SK-N-SH (cell line): ENCODE measurements around the gene PLBD2. TPM values are rescaled to one million over a fixed set of nuclear protein-coding genes. Genes with fewer than 3 reads are reported as not detected.

Experiments used
- CTCF ChIA-PET: fragments of 300-600, 350-600 bp; formaldehyde crosslinking; extraction: SDS; loops from one replicate; lab custom pipeline; 2021; lab: Yijun Ruan, JAX
- POLR2A ChIA-PET: fragments of 350-600 bp; sonication (Branson Sonifier 250); formaldehyde crosslinking; extraction: SDS; loops from one replicate; lab custom pipeline; 2020; ENCODE audit warnings: antibody characterized with exemption, inconsistent platforms; lab: Yijun Ruan, JAX
- DNase-seq: peaks from one replicate; pipeline ENCODE4 v3.0.0; 2012
- H2AFZ ChIP-seq: fragments of 200-600 bp; sonication (generic); 2 replicates; pipeline ENCODE4 v1.8.1; 2016; ENCODE audit warnings: antibody characterized with exemption, mild to moderate bottlenecking, low read depth
- H3F3A ChIP-seq: fragments of 200-600 bp; sonication (generic); replicated peaks from 2 replicates; pipeline ENCODE3; 2016; ENCODE audit warnings: antibody characterized with exemption, mild to moderate bottlenecking; ENCODE audit not compliant: insufficient read depth
- H3K27ac ChIP-seq, 2 experiments: fragments of 200-500 bp in 1 of 2; fragments of 200-600 bp in 1 of 2; sonication (Bioruptor generic) in 1 of 2; sonication (generic), shearing (Covaris generic) in 1 of 2; 2 replicates each; pipeline versions ENCODE4 v1.5.1 to v1.6.1; 2014 to 2016; ENCODE audit warnings: low read depth in 2 of 2, inconsistent platforms in 1 of 2, low read length in 1 of 2, mild to moderate bottlenecking in 1 of 2, mixed read lengths in 1 of 2
- H3K27me3 ChIP-seq: fragments of 200-600 bp; sonication (generic), shearing (Covaris generic); 2 replicates; pipeline ENCODE4 v1.6.1; 2016; ENCODE audit warnings: mixed run types; ENCODE audit not compliant: insufficient read depth
- H3K36me3 ChIP-seq, 2 experiments: fragments of 200-500 bp in 1 of 2; fragments of 200-600 bp in 1 of 2; sonication (Bioruptor generic) in 1 of 2; sonication (generic) in 1 of 2; replicated peaks in 1 of 2; 2 replicates each; pipeline versions ENCODE3 to v1.5.1; 2014 to 2016; ENCODE audit warnings: low read length in 1 of 2, mild to moderate bottlenecking in 1 of 2; ENCODE audit not compliant: insufficient read depth in 2 of 2, control insufficient read depth in 1 of 2
- H3K4me1 ChIP-seq, 2 experiments: fragments of 200-500 bp in 1 of 2; fragments of 200-600 bp in 1 of 2; sonication (Bioruptor generic) in 1 of 2; sonication (generic), shearing (Covaris generic) in 1 of 2; 2 replicates each; pipeline versions ENCODE4 v1.5.1 to v1.6.1; 2014 to 2016; ENCODE audit warnings: low read depth in 1 of 2, low read length in 1 of 2, mixed run types in 1 of 2; ENCODE audit not compliant: insufficient read depth in 2 of 2, control insufficient read depth in 1 of 2
- H3K4me2 ChIP-seq: fragments of 200-600 bp; sonication (generic), shearing (Covaris generic); 2 replicates; pipeline ENCODE4 v1.6.1; 2017; ENCODE audit warnings: mixed run types
- H3K4me3 ChIP-seq, 2 experiments: fragments of 200-500 bp in 1 of 2; fragments of 200-600 bp in 1 of 2; sonication (Bioruptor generic) in 1 of 2; sonication (generic), shearing (Covaris generic) in 1 of 2; 2 replicates each; pipeline versions ENCODE4 v1.5.1 to v1.8.1; 2014 to 2016; ENCODE audit warnings: low read depth in 2 of 2, inconsistent platforms in 1 of 2, low read length in 1 of 2, mild to moderate bottlenecking in 1 of 2, mixed read lengths in 1 of 2, moderate library complexity in 1 of 2
- H3K79me2 ChIP-seq: fragments of 200-600 bp; sonication (generic); 2 replicates; pipeline ENCODE4 v1.8.1; 2017; ENCODE audit warnings: mild to moderate bottlenecking; ENCODE audit not compliant: insufficient read depth
- H3K9ac ChIP-seq: fragments of 200-600 bp; sonication (generic); 2 replicates; pipeline ENCODE4 v1.6.1; 2017; ENCODE audit warnings: mixed run types
- H3K9me2 ChIP-seq: fragments of 200-600 bp; sonication (generic); 2 replicates; pipeline ENCODE4 v1.6.1; 2017; ENCODE audit warnings: mixed run types
- H3K9me3 ChIP-seq: fragments of 200-600 bp; sonication (generic); 2 replicates; pipeline ENCODE4 v1.6.1; 2017; ENCODE audit warnings: mixed run types, mild to moderate bottlenecking, moderate library complexity
- H4K20me1 ChIP-seq: fragments of 200-600 bp; sonication (generic); 2 replicates; pipeline ENCODE4 v1.6.1; 2017; ENCODE audit warnings: mild to moderate bottlenecking, mixed run types; ENCODE audit not compliant: insufficient read depth
- ELF1 ChIP-seq: IDR thresholded peaks from 2 replicates; pipeline ENCODE4 v1.4.0; 2012
- FOSL2 ChIP-seq: IDR thresholded peaks from 2 replicates; pipeline ENCODE4 v1.4.0; 2012; ENCODE audit warnings: low read depth, mild to moderate bottlenecking, moderate library complexity, borderline replicate concordance
- MAX ChIP-seq: IDR thresholded peaks from 2 replicates; pipeline ENCODE4 v1.4.0; 2012; ENCODE audit warnings: low read depth
- NFIC ChIP-seq: IDR thresholded peaks from 2 replicates; pipeline ENCODE4 v1.4.0; 2012; ENCODE audit warnings: borderline replicate concordance
- NRF1 ChIP-seq: IDR thresholded peaks from 2 replicates; pipeline ENCODE4 v1.6.1; 2012; ENCODE audit warnings: low read depth, mild to moderate bottlenecking, low read length
- PBX3 ChIP-seq: IDR thresholded peaks from 2 replicates; pipeline ENCODE4; 2012
- POLR2AphosphoS5 ChIP-seq: IDR thresholded peaks from 2 replicates; pipeline ENCODE4 v1.6.1; 2012; ENCODE audit warnings: low read depth, low read length
- RAD21 ChIP-seq: IDR thresholded peaks from 2 replicates; pipeline ENCODE4 v1.6.1; 2012; ENCODE audit warnings: mild to moderate bottlenecking, low read length
- RCOR1 ChIP-seq: fragments of 150-350 bp; IDR thresholded peaks from 2 replicates; pipeline ENCODE4 v1.6.1; 2017; ENCODE audit warnings: antibody characterized with exemption, low read length
- REST ChIP-seq: IDR thresholded peaks from 2 replicates; pipeline ENCODE4 v1.6.1; 2012; ENCODE audit warnings: mild to moderate bottlenecking, low read depth, low read length, moderate library complexity
- RXRA ChIP-seq: IDR thresholded peaks from 2 replicates; pipeline ENCODE4 v1.4.0; 2012; ENCODE audit warnings: low read depth, mild to moderate bottlenecking, borderline replicate concordance
- SIN3A ChIP-seq: IDR thresholded peaks from 2 replicates; pipeline ENCODE4 v1.6.1; 2012; ENCODE audit warnings: low read depth, mild to moderate bottlenecking, low read length, moderate library complexity, borderline replicate concordance
- SMC3 ChIP-seq: IDR thresholded peaks from 2 replicates; pipeline ENCODE4 v1.6.1; 2012; ENCODE audit warnings: low read depth, low read length, improper control_type of control experiment
- USF1 ChIP-seq: IDR thresholded peaks from 2 replicates; pipeline ENCODE4 v1.4.0; 2012; ENCODE audit warnings: low read depth, borderline replicate concordance
- USF2 ChIP-seq: fragments of 150-350 bp; IDR thresholded peaks from 2 replicates; pipeline ENCODE4 v1.6.1; 2017; ENCODE audit warnings: antibody characterized with exemption, low read length, low read depth, borderline replicate concordance
- ZBTB33 ChIP-seq: IDR thresholded peaks from 2 replicates; pipeline ENCODE4 v1.4.0; 2012; ENCODE audit warnings: low read depth, borderline replicate concordance
- WGBS: methylation state at CpG from one replicate; pipeline ENCODE4 v1.1.6; 2017; ENCODE audit warnings: low lambda C conversion rate; 5-methylcytosine and 5-hydroxymethylcytosine counted together
- polyA plus RNA-seq, 3 experiments: library from polyadenylated mRNA; depleted of rRNA; stranded (reverse); fragments of >200 nt; gene quantifications; 2 replicates each; pipeline ENCODE4 v1.2.3, GENCODE V29; 2012

The PLBD2 gene
- polyA plus RNA-seq, 1 of the 3 experiments (the other 2 are of a cell fraction), result 15.2 TPM

GRCh38 chr12:113330505-113330904 is 27.9 kb upstream of the PLBD2 start:
- no peak for DNase-seq
- no peak for TF ChIP-seq PBX3
- no peak for TF ChIP-seq MAX
- no peak for TF ChIP-seq NRF1
- no peak for TF ChIP-seq ZBTB33
- TF ChIP-seq SIN3A, result no peak
- no peak for TF ChIP-seq POLR2AphosphoS5
- no peak for TF ChIP-seq RCOR1
- TF ChIP-seq ELF1, result no peak
- TF ChIP-seq RXRA, result no peak
- no peak for TF ChIP-seq SMC3
- TF ChIP-seq USF1, result no peak
- TF ChIP-seq FOSL2, result no peak
- TF ChIP-seq REST, result no peak
- no peak for TF ChIP-seq USF2
- no peak for TF ChIP-seq RAD21
- TF ChIP-seq NFIC, result no peak
- POLR2A ChIA-PET, result no interaction called here
- Histone ChIP-seq H3K4me3 (no peak overlapping the region), H3F3A (no peaks in the 10 kb centered on the region), H3K27me3 (no peaks in the 10 kb centered on the region), H3K4me2 (no peak overlapping the region), H2AFZ (no peak overlapping the region), H3K79me2 (no peaks in the 10 kb centered on the region), H3K9ac (no peak overlapping the region), H4K20me1 (no peaks in the 10 kb centered on the region), H3K27ac (no peak overlapping the region), H3K9me2 (no peaks in the 10 kb centered on the region), H3K36me3 (no peaks in the 10 kb centered on the region), H3K9me3 (no peaks in the 10 kb centered on the region), H3K4me1 (peaks cover 0 to 13% of the 10 kb centered on the region in 2 experiments; a peak in 1 of 4 replicates)
- no CpG with 5 or more reads among the region's 2 CpGs for WGBS
- CTCF ChIA-PET, result no interaction called here
